ENCODE measurements around the gene BCDIN3D. TPM values are rescaled to one million over a fixed set of nuclear protein-coding genes. Genes with fewer than 3 reads are reported as not detected.
"Not testable (repeated sequence)": the region's sequence is repeated elsewhere in the genome, so short reads cannot be mapped to it uniquely, and the experiment has no call there.

The BCDIN3D gene
- polyA plus RNA-seq, 4 donors: 5.3 to 9.6 (median 8.3) TPM

- no peak for DNase-seq (ENCODE audit: low read depth in 4 of 4, low spot score in 3 of 4)
Observed at GRCh38 chr12:49864798-49865090, 21.8 kb upstream of the BCDIN3D start.

- no peak for DNase-seq (ENCODE audit: low read depth in 4 of 4, low spot score in 3 of 4)
Observed at GRCh38 chr12:49863946-49864797, 21.3 kb upstream of the BCDIN3D start.

- not testable (repeated sequence) for DNase-seq (ENCODE audit: low read depth in 4 of 4, low spot score in 3 of 4)
Observed at GRCh38 chr12:49860921-49861320, 18.0 kb upstream of the BCDIN3D start.

GRCh38 chr12:49855890-49856289 is 13.0 kb upstream of the BCDIN3D start:
- not testable (repeated sequence) for DNase-seq (ENCODE audit: low read depth in 4 of 4, low spot score in 3 of 4)

GRCh38 chr12:49854976-49855375 is 12.1 kb upstream of the BCDIN3D start:
- DNase-seq (ENCODE audit: low read depth in 4 of 4, low spot score in 3 of 4): no peak

GRCh38 chr12:49853671-49854070 is 10.8 kb upstream of the BCDIN3D start:
- DNase-seq (ENCODE audit: low read depth in 4 of 4, low spot score in 3 of 4): no peak

GRCh38 chr12:49847161-49847560 is 4.3 kb upstream of the BCDIN3D start:
- DNase-seq (ENCODE audit: low read depth in 4 of 4, low spot score in 3 of 4): no peak

- no peak for DNase-seq (ENCODE audit: low read depth in 4 of 4, low spot score in 3 of 4)
Observed at GRCh38 chr12:49846032-49846431, 3.1 kb upstream of the BCDIN3D start.

- DNase-seq (ENCODE audit: low read depth in 4 of 4, low spot score in 3 of 4): no peak
Observed at GRCh38 chr12:49843876-49844437, 1.1 kb upstream of the BCDIN3D start.

- DNase-seq (ENCODE audit: low read depth in 4 of 4, low spot score in 3 of 4): no peak
Observed at GRCh38 chr12:49843411-49843810, 505 bp upstream of the BCDIN3D start.

- DNase-seq (ENCODE audit: low read depth in 4 of 4, low spot score in 3 of 4): no peak
Observed at GRCh38 chr12:49838973-49839633, 3.8 kb downstream of the BCDIN3D start.

GRCh38 chr12:49832836-49833421 is 10.0 kb downstream of the BCDIN3D start:
- no peak for DNase-seq (ENCODE audit: low read depth in 4 of 4, low spot score in 3 of 4)

- no peak for DNase-seq (ENCODE audit: low read depth in 4 of 4, low spot score in 3 of 4)
Observed at GRCh38 chr12:49831717-49832116, 11.2 kb downstream of the BCDIN3D start.

GRCh38 chr12:49828133-49829091 is 14.5 kb downstream of the BCDIN3D start, which contains the start of gene NCKAP5L:
Gene NCKAP5L, minus strand, starts transcription at chr12:49828413. Its CDS starts 24,369 bp downstream, at chr12:49804044.
- DNase-seq (ENCODE audit: low read depth in 4 of 4, low spot score in 3 of 4): peak; percentile 89 to 94 (median 92)

- DNase-seq (ENCODE audit: low read depth in 4 of 4, low spot score in 3 of 4): no peak
Observed at GRCh38 chr12:49827401-49828099, 15.4 kb downstream of the BCDIN3D start.

- DNase-seq (ENCODE audit: low read depth in 4 of 4, low spot score in 3 of 4): no peak
Observed at GRCh38 chr12:49827051-49827400, 15.9 kb downstream of the BCDIN3D start.

GRCh38 chr12:49825971-49826421 is 16.9 kb downstream of the BCDIN3D start:
- no peak for DNase-seq (ENCODE audit: low read depth in 4 of 4, low spot score in 3 of 4)

GRCh38 chr12:49825360-49825970 is 17.4 kb downstream of the BCDIN3D start:
- DNase-seq (ENCODE audit: low read depth in 4 of 4, low spot score in 3 of 4): no peak

- DNase-seq (ENCODE audit: low read depth in 4 of 4, low spot score in 3 of 4): no peak
Observed at GRCh38 chr12:49824895-49825294, 18.0 kb downstream of the BCDIN3D start.

All from left renal pelvis (tissue), 4 donors.